Measurements from ENCODE around the gene HLA-DQA1.
"Not testable (repeated sequence)": the region's sequence is repeated elsewhere in the genome, so short reads cannot be mapped to it uniquely, and the experiment has no call there.

HLA-DQA1 gene

DNA sequence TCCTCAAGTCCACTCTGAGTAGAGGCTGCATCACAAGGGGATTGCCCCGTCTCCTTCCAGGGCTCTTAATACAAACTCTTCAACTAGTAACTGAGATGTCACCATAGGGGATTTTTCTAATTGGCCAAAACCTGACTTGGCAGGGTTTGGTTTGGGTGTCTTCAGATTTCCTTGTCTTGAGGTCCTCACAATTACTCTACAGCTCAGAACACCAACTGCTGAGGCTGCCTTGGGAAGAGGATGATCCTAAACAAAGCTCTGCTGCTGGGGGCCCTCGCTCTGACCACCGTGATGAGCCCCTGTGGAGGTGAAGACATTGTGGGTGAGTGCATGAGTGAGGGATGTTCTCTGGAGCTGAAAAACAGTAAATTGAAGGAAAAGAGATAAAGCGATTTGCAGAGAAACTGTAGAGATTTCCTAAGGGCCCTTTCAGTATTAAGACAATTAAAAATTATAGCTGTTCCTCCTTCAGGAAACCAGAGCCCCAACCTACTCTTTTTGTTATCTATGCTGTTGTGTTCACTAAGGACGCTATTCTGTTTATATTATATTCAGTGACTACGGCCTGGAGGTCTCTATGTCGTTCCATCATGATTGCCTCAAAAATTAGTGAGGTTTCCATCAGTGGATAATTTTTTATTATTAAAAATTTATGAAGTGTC is at the start of gene HLA-DQA1:
HLA-DQA1 (plus strand) TSS at position 188 of the 662 bp plus-strand sequence; CDS start at position 241, 53 bp downstream.
- no peak for DNase-seq

- DNase-seq: no peak
Measured at GRCh38 chr6:32588156-32588555, 49.0 kb upstream of the HLA-DQA1 start.

- DNase-seq: no peak
Measured at GRCh38 chr6:32589596-32590449, 47.4 kb upstream of the HLA-DQA1 start, which contains the start of gene HLA-DRB1. Gene HLA-DRB1, minus strand, starts transcription at chr6:32589848. Its CDS starts 106 bp downstream, at chr6:32589742.

DNA sequence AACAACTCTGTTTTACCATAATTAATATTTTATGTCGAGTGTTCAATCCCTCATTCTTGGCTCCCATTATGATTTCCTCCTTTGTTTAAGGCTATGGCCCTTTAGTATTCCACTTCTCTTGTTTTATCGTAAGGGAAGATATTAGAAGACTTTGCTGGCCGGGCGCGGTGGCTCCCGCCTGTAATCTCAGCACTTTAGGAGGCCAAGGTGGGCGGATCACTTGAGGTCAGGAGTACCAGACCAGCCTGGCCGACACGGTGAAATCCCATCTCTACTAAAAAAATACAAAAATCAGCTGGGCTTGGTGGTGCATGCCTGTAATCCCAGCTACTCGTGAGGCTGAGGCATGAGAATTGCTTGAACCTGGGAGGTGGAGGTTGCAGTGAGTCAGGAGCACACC is 46.5 kb upstream of the HLA-DQA1 start:
- DNase-seq: not testable (repeated sequence)

DNA sequence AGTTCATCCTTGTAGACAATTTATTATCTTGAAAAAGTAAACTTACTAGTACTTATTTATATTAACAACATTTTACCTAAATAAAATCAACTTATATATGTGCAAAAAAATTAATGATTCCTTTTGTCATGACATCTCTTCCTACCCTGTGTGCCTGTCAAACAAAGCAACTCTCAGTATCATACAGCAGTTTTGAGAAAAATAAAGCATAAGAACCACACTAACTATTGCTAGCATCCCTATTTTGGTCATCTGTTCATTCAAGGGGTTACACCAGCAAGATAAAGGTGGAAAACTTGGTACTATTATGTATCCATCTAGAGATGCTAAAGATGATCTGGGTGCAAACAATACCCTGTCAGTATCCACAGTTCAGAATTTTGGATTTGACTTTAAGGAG is 40.2 kb upstream of the HLA-DQA1 start:
- no peak for DNase-seq

DNA sequence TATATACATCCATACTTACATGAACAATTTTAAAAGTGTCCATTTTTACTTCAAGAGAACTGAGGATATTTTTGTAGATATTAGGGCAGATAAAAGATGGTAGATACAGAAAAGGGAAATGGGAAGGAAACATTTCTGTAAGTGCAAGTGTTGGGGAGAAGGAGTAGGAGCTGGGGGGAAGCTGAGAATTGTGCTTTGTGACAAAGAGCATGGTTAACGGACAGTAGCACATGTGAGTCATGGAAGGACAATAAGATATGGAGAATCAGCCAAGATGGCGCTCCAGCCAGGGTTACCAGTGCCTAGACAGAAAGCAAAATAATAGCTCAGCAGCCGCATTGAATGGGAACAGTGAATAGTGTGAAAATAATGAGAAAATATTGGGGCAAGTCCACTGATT is 34.8 kb upstream of the HLA-DQA1 start:
- DNase-seq: no peak

- DNase-seq: no peak
Measured at GRCh38 chr6:32603222-32603621, 34.0 kb upstream of the HLA-DQA1 start.

GRCh38 chr6:32603888-32604287 is 33.3 kb upstream of the HLA-DQA1 start:
- DNase-seq: no peak

DNA sequence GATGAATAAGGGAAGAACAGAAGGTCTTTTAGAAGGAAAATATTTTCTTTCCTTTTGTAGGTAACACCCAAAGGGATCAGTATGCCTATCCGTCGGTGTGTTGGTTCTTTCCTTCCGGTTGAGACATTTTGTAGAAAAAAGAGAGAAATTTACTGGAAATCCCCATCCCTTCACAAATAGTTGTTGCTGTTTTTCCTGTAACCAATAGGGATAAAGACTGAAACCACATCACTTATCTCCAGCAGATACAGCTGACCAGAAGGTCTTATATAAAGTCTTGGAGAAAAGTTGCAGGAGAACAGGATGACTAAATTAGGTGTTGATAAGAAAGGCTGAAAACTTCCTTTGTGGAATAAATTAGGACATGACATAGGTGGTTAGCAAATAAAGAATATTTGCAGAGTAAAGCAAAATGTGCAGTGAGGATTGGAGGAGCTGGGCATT is 32.8 kb upstream of the HLA-DQA1 start:
- DNase-seq: no peak

- no peak for DNase-seq
Measured at GRCh38 chr6:32607263-32607987, 29.8 kb upstream of the HLA-DQA1 start.

DNA sequence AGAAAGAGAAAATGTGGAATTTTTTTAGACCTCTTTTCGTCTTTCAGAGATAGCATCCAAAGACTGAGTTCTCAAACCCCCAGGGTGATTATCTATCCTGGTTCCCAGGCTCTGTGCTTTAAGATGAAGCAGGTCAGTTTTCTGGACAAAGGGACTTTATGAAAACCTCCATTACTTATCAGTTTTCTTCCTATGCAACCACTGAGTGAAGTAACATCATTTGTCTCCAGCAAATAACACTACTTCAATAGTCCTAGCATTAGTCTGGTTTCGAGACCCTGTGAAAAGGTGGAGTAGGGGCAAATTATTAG is 29.3 kb upstream of the HLA-DQA1 start:
- DNase-seq: no peak

- no peak for DNase-seq
Measured at GRCh38 chr6:32608362-32608761, 28.8 kb upstream of the HLA-DQA1 start.

- DNase-seq: no peak
Measured at GRCh38 chr6:32609391-32609730, 27.8 kb upstream of the HLA-DQA1 start.

DNA sequence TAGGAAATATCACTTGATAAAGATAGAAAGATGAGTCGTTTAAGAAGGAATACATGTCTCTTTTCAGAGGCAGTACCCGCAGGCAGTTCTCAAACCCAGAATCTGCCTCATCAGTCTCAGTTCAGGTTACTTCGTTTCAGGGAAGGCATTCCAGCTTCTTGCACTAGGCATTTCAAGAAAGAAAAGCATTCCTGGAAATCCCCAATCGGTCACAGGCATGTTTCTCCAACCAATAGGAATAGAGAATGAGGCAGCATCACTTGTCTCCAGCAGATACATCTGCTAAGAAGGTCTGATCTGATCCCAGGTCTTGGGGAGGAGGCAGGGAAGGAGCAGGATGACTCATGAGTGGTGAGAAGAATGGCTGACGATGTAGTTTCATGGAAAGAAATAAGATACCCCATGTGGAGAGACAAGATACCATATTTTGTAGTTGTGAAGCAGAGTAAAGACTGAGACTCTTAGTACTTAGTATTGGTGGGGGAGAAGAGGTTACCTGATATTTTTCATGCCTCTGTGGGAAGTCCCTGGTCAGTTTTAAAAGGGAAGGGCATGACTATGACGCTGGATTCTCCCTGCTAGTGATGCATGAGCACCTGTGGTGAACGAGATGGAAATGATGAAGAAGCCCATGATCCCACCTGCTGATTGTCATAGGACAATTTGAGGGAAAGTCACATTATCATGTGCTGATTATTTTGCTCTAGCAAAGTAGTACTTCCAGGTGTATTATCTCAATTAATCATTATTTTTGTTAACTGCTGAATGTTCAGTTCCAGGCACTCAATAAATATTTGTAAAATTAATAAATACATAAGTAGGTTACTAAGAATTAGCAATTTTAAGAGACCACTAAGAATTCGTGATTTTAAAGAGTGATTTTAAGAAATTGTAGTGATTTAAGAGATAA is 27.2 kb upstream of the HLA-DQA1 start:
- DNase-seq: peak; percentile 82

DNA sequence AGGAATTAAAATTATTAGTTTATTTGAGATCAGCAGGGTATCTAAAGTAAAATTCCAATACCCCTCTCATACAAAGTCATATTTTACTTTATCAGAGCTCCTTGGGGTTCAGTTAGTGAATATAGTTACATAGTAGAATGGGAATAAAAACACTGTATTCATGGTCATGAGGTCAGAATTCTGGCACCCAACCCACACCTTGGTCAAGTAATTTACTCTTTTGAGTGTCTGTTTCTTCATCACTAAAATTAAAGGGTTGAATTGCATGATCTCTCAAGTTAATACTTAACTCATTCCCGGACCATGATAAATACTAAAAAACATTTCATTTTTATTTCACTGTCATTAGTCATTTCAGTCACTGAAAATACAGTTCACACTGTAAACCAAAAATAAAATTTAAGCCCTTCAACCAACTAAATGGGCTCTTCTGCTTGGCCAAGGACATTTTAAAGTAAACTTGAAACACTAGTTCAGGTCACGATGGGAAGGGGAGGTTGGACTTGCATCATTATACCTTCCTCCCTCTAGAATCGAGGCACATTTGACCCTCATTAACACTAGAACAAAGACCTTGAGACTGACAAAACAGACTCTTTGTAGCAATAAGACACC is 26.4 kb upstream of the HLA-DQA1 start:
- DNase-seq: no peak

- DNase-seq: no peak
Measured at GRCh38 chr6:32613475-32613874, 23.7 kb upstream of the HLA-DQA1 start.

GRCh38 chr6:32614366-32615081 is 22.7 kb upstream of the HLA-DQA1 start:
- DNase-seq: no peak

- DNase-seq: no peak
Measured at GRCh38 chr6:32615885-32616532, 21.2 kb upstream of the HLA-DQA1 start.

DNA sequence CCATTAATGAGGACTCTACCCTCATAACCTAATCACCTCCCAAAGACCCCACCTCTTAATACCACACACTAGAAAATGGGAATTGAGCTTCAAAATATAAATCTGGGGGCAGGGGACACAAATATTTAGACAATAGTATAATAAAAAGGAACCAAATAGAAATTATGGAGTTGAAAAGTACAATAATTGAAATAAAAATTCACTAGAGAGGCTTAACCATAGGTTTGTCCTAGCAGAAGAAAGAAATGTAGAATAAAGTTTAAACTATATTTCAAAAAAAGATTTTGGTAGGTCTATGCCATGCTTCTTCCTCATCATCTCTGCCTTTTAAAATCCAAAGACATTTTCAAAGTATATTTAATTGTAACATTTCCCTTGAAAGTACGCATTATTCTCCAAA is 19.5 kb upstream of the HLA-DQA1 start:
- DNase-seq: no peak

GRCh38 chr6:32621372-32621771 is 15.8 kb upstream of the HLA-DQA1 start:
- DNase-seq: no peak

All from HCEC 1CT (cell line).